T47D (cell line): ENCODE results near the gene TDP1.
"Not testable (repeated sequence)": the region's sequence is repeated elsewhere in the genome, so short reads cannot be mapped to it uniquely, and the experiment has no call there.

ENCODE experiments used
- DNase-seq, 2 experiments: peaks; one replicate each; pipeline versions ENCODE4 v3.0.0 to v3.0.0-alpha.2; 2011 to 2012; ENCODE audit warnings: low read depth in 1 of 2, low spot score in 1 of 2
- JUND ChIP-seq: IDR thresholded peaks from 2 replicates; pipeline ENCODE4 v1.6.1; 2012; ENCODE audit warnings: low read depth
- in situ Hi-C: cut with HindIII; loops from 2 replicates; pipeline ENCODE4 v1.10.0; 2016; ENCODE audit warnings: low sequenced_read_pairs, low pct_unique_long_range_greater_than_20kb

Gene TDP1

DNA sequence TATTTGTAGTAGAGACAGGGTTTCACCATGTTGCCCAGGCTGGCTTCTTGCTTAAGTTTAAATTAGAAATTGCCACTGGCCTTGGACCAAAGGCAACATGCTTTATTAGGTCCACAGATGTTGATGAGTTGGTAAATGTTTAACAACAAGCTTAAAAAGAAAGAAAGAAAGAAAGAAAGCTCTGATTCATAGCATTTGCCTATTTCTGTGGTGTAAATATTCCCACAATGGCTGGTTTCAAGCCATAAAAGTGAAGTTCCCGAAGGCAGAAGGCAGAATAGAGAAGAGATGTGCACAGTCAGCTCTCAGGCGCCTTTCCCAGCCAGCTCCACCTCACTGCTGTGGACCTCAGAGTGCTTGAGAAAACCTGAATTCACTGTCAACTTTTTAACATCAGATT, 132.4 kb downstream of the TDP1 start:
- in situ Hi-C loops: no loop called here
- no peak for TF ChIP-seq JUND
- no peak for DNase-seq

GRCh38 chr14:90089486-90089885, 133.8 kb downstream of the TDP1 start:
- in situ Hi-C loops, DNase-seq: not testable (repeated sequence)

DNA sequence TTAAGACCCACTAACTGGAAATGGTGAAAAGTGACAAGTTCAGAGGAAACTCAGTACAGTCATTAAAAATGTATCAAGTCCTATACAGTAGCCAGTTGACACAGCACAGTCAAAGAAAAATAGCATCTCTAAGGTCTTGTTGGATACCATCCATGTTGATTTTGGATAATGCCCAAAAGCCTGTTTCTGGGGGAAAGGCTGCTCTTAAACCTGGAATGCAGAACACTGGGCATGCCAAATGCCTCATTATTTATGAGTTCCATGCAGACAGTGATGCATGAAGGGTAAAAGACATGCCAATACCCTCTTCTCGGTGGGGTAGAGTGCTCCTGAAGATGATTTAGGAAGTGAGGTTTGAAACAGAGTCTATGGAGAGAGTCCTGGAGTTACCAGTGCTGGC, 135.7 kb downstream of the TDP1 start:
- in situ Hi-C loops: no loop called here
- peak in 1 of 2 experiments; percentile 52 for DNase-seq
- no peak for TF ChIP-seq JUND

DNA sequence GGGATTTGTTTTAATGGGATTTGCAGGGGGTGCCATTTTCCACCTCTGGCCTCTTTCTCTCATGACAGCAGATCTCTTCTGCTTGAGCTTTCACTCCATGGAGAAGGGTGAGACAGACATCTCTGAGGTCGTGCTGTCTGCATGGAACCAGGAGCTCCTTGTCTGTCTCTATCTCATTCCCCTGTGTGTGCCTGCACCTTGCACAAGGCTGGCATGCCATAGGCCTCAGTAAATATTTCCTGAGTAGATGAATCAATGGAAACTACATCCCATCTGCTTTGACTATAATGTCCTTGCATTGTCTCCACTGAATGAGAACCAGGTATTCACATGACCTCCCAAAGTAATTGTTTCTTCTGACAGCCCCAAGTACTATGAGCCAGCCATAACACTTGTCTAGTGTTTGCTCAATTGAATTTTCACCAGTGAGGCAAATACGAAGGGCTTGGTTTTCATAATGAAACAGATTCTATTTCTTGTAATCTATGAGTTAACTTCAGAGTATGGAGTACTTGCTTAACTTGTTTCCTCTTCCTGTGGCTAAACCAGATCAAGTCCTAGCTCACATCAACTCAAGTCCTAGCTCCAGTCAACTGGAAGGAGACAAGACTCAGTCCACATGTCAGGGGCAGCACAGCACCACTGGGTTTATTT, 138.3 kb downstream of the TDP1 start:
- TF ChIP-seq JUND: no peak
- DNase-seq: no peak
- in situ Hi-C loops: no loop called here
